Amniotic epithelial cell (primary cell): ENCODE measurements around the gene KCNT1.

Experiments used
- DNase-seq: peaks from one replicate; pipeline ENCODE4 v3.0.0-alpha.2; 2010; ENCODE audit warnings: low read depth

KCNT1 gene

GRCh38 chr9:135785013-135785575, 83.1 kb downstream of the KCNT1 start:
- DNase-seq = no peak

DNA sequence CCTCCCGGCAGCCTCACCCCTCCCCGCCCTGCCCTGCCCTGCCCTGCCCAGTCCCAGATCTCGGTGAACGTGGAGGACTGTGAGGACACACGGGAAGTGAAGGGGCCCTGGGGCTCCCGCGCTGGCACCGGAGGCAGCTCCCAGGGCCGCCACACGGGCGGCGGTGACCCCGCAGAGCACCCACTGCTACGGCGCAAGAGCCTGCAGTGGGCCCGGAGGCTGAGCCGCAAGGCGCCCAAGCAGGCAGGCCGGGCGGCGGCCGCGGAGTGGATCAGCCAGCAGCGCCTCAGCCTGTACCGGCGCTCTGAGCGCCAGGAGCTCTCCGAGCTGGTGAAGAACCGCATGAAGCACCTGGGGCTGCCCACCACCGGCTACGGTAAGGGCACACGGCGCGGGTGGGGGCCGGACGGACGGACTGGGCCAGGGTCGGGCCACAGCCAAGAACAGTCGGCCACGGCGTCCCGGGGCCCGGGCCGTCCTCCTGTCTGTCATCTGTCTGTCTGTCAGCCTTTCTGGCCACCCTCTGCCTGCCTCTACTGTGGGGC, 84.2 kb downstream of the KCNT1 start:
- DNase-seq = no peak

DNA sequence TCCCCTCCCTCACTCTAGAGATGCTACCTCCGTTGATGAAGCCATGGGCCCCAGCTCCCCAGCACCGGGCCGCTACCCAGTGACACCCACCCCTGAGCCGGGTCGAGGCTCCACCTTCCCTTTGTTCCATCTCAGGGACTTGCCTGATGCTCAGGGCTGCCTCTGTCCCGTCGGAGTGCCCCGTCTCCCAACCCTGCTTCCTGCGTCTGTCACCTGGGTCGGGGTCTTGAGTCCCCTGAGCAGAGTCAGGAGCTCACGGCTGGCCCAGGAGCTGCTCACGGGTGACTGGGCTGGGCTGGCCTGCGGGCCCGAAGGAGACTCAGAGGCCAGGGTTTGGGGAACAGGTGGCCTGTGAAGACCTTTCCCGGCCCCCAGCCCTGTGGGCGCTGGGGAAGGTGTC, 85.3 kb downstream of the KCNT1 start:
- no peak for DNase-seq

GRCh38 chr9:135787776-135788575, 86.0 kb downstream of the KCNT1 start:
- no peak for DNase-seq

DNA sequence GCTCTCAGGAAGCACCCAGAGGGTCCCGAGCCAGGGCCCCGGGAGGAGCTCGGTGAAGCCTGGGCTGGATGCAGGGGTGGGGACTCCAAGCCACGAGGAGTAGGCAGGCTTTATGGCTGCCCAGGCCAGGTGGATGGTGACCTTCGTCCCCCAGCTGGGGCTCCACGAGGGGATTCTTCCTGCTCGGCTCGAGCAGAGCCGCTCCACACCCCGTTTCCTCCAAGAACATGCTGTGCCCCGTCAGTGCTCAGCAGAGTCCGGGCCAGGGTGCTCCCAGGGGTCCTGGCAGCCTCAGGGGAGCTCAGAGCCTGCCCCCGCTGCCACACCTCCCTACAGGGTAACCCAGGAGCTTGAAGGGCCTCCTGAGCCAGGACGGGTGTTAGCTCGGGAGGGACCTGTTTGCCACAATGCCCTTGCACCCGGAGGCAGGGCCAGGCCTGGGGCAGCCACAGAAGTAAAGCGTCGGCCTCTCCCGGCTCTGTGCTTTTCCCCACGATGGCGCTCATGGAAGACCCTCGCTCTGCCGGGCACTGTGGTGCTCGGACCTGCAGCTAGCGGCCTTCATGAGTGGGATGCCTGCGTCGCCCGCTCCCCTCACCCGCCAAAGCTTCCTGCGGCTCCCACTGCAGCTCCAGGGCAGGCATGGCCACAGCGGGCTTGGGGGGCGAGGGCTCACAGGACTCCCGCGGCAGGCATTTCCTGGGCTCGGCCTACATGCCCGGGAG, 86.8 kb downstream of the KCNT1 start:
- DNase-seq = no peak

DNA sequence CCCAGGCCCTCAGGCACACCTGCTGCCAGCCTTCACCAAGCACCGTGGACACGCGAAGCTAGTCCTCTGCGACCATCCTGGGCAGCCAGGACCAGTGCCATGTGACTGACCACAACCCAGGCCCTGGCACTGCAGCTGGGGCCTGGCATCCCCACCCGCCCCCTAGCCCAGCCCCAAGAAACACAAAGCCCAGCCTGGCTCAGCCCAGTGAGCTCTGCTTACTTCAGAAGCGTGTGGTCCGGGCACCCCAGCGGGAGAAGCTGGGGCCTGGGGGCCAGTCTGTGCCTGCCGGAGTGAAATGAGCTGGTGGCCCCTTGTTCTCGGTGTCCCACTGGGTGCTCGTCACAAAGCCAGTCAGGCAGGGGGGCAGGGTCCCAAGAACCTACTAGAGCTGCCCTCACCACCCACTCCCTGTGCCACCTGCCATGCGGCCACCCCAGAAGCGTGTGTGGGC, 87.9 kb downstream of the KCNT1 start:
- DNase-seq = no peak

- no peak for DNase-seq
These were observed 88.4 kb downstream of the KCNT1 start for GRCh38 chr9:135790356-135790755.

DNA sequence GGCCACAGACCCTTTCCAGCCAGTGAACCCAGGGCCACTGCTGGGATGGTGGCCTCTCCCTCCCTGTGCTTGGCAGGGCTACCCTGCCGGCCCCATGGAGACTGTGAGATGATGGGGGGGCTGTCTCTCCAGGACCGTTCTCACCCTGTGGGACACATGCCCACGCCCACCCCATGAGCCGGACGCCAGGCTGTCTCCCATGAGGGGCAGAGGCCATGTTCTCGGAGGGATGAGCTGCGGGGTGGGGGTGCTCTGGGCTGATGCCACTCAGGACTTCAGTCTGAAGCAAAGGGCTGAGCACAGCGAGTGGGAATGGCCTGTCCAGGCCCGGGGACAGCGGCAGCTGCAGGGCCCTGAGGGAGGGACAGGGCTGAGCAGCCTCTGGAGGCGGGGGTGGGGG, 88.9 kb downstream of the KCNT1 start:
- no peak for DNase-seq

GRCh38 chr9:135791431-135792267, 89.7 kb downstream of the KCNT1 start:
- DNase-seq = no peak

DNA sequence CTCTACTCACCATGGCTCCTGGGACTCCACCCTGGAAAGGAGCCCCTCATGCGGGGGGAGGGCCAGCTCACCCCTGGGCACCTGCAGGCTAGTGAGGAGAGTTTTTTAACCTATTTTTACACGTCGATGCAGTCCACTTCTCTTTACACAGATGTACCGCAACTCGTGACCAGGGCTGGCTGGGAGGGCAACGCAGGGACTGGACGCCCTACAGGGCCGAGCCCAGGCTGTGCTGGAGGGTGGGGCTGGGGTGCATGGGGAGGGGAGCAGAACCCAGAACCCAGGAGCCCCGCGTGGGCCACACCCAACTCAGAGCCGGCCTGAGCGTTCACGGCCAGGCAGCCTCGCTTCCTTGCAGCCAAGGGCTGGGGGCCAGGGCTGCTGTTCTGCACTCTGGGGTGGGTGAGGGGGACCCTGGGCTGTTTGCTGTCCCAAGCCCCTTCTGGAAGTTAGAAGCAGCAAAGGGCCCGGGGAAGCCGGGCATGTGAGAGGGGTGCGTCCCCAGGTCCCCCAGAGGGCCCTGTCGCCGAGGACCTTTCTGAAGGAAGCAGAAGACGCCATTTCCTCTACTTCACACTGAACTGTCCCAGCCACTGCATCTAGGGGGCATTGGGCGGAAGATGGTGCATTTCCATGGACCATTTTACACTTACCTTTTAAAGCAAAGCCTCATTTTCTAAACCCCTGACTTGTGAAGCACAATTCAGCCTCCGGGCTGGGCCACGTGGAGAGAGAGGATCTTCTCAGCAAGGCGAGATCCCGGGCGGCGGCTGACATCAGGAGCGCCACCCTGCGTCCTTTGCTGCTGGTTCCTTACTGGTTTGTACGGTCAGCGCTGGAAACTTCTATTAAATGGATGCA, 90.5 kb downstream of the KCNT1 start:
- no peak for DNase-seq

DNA sequence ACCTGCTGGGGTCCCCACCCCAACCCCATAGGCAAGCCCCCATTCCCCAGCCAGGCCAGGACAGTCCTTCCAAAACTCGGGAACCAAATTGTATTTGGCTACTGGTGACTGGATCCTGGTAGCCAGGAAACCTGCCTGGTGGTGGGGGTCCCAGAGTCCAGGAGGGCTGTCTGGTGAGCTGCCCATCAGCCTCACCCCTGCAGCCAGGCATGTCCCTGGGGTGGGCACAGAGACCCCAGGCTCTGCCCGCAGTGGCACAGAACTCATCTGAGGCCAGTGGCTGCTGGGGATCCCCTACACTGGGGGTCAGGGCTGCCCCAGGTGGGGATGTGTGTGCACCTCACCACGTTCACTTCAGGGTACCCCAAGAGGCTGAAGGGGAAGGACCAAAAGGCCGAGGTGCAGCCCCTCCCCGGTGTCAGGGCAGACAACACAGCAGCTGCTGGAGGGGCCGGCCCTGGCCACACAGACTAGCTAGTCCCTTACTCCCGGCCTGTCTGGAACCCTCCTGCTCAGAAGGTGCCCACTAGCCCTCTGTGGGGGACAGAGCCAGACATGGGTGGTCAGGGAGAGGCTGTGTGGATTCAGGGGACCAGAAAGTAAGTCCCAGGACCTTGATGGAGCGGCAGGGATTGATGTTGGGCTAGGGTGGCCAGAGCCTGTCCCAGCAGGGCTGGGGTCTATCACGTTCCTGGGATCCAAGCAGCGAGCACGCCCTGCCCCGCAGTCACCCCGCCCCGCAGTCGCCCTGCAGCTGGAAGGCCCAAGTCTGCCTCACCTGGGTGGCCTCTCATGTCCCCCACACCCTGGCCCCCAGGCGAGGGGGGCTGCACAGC, 91.5 kb downstream of the KCNT1 start:
- no peak for DNase-seq

DNA sequence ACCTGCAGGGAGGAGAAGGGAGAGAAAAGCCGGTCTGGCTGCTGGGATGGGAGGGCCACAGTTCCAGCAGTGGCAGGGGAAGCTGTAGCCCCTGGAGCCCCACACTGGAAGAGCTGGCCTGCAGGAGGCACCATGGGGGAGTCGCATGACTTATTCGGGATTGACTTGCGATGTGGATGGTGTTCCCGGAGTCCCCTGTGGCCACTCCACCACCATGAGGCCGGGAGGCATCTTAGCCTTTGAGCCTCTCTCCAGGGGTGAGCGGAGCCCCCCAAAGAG, 92.0 kb downstream of the KCNT1 start:
- DNase-seq = no peak

GRCh38 chr9:135794361-135794885, 92.4 kb downstream of the KCNT1 start:
- no peak for DNase-seq

DNA sequence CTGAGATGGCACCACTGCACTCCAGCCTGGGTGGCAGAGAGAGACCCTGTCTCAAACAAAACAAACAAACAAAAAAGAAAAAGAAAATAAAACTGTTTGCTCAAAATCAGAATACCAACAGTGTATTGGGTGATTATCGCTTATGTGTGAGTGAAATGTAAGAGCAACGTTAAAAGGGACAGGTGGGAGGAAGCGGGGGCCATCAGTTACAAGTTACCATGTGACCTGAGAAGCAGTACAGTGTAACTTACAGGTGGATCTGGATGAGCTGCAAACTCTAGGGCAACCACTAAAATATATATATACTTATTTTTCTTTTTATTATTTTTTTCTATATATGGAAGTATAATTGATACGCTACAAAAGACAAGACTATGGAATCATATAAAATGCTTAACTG, 93.4 kb downstream of the KCNT1 start:
- DNase-seq = no peak

DNA sequence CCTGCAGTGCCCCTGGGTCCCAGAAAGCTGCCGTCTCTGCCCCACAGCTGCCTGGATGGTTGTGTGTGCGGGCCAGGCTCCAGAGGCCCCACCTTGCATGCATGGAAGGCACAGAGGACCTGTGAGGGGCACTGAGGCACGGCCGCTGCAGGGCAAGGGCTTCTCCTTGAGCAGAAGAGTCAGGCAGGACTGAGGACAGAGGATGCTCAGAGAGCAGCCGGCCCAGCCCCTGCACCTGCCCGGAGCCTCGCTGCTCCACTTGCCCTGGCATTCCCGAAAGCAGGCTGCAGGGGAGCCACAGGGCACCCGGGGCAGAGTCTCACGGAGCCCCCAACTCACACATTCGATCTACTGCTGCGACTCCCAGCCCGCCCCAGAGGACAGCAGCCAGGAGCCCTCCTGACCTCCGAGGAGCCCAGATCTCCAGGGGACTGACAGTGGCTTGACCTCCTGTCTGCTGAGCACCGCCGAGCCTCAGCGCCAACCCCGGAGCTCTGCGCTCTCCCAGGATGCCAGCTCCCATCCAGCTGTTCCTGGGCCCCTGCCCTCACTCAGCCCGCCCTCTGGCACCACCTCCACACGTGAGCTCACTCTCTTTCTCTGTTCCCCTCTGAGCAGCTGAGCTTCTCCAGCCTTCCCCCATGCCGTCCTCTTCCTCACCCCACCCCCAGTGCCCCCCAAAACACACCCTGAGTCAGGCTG, 95.0 kb downstream of the KCNT1 start:
- DNase-seq = no peak

GRCh38 chr9:135797507-135798262, 95.7 kb downstream of the KCNT1 start:
- DNase-seq = peak; percentile 17

GRCh38 chr9:135798263-135798585, 96.2 kb downstream of the KCNT1 start:
- no peak for DNase-seq

DNA sequence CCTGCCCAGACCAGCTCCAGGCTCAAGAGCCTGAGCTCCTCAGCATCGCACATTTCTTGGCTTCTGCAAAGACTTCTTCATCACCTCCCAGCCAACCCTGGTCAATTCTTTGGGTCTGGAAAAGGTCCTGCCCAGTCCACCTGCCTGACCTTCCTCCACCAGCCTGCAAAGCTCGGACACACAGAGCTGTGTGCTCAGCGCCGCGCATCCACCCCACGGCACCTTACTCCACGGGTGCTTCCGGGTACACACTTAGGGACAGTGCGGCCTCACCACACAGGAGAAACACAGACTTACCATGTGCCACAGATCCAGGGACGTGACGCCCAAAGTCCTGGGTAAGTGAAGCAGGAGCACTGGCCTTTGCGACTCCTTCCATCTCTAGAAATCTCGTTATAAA, 97.3 kb downstream of the KCNT1 start:
- DNase-seq = no peak

GRCh38 chr9:135801070-135801469, 99.1 kb downstream of the KCNT1 start:
- DNase-seq = no peak
